ENCODE data around the gene PAPOLG.

Gene PAPOLG

GRCh38 chr2:60843006-60843405 lies 86.9 kb downstream of the PAPOLG start:
- no peak overlapping the region for H3K9ac ChIP-seq
- H3K27ac ChIP-seq: no peak overlapping the region
- no peak overlapping the region for H2AFZ ChIP-seq
- no peaks in the 10 kb centered on the region for H3K9me3 ChIP-seq (ENCODE audit: control insufficient read depth, low read length)
- H3K4me2 ChIP-seq (ENCODE audit: low read length): no peak overlapping the region
- H3K36me3 ChIP-seq (ENCODE audit: control insufficient read depth, insufficient read depth, low read length): no peaks in the 10 kb centered on the region
- H3K79me2 ChIP-seq: no peaks in the 10 kb centered on the region
- H3K4me1 ChIP-seq: peaks cover 6% of the 10 kb centered on the region
- no peaks in the 10 kb centered on the region for H3K27me3 ChIP-seq (ENCODE audit: control insufficient read depth, insufficient read depth, low read length)
- no peak overlapping the region for H3K4me3 ChIP-seq (ENCODE audit: low read depth, low read length)
- TF ChIP-seq CTCF (IDR thresholded peaks at IDR 0.05): no peak

DNA sequence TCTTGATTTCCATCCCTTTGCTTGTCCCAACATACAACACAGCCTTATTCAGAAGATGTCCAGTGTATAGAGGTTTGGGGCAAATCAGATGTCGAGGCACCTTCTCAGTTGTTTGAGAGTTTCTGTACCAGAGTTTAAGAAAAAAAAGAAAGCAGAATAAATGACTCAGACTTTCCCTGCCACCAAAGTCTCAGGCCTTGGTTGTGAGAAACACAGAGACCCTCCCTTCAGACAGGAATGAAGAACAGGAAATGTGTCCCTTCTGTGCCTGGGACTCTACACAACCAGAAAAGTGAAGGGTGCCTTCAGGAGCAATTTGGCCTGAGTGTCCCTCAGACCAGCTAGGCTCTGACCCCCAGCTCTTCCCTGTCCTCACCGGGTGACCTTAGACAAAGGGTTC lies 88.0 kb downstream of the PAPOLG start:
- no peaks in the 10 kb centered on the region for H3K27me3 ChIP-seq (ENCODE audit: control insufficient read depth, insufficient read depth, low read length)
- H3K9ac ChIP-seq: no peak overlapping the region
- no peak for TF ChIP-seq CTCF (IDR thresholded peaks at IDR 0.05)

GRCh38 chr2:60847854-60848253 lies 91.8 kb downstream of the PAPOLG start:
- H3K4me1 ChIP-seq: no peaks in the 10 kb centered on the region
- H3K27ac ChIP-seq: no peak overlapping the region
- no peak overlapping the region for H3K9ac ChIP-seq
- no peak overlapping the region for H3K4me2 ChIP-seq (ENCODE audit: low read length)
- no peak for TF ChIP-seq CTCF (IDR thresholded peaks at IDR 0.05)
- no peaks in the 10 kb centered on the region for H3K27me3 ChIP-seq (ENCODE audit: control insufficient read depth, insufficient read depth, low read length)
- no peaks in the 10 kb centered on the region for H3K36me3 ChIP-seq (ENCODE audit: control insufficient read depth, insufficient read depth, low read length)
- H3K9me3 ChIP-seq (ENCODE audit: control insufficient read depth, low read length): no peaks in the 10 kb centered on the region
- no peaks in the 10 kb centered on the region for H3K79me2 ChIP-seq
- H2AFZ ChIP-seq: no peak overlapping the region
- H3K4me3 ChIP-seq (ENCODE audit: low read depth, low read length): no peak overlapping the region

More for the DNA sequence above, 88.0 kb downstream of the PAPOLG start:
- Histone ChIP-seq H3K4me2 (ENCODE audit: low read length) (no peak overlapping the region), H3K4me3 (ENCODE audit: low read depth, low read length) (no peak overlapping the region), H3K79me2 (no peaks in the 10 kb centered on the region), H3K9me3 (ENCODE audit: control insufficient read depth, low read length) (no peaks in the 10 kb centered on the region), H3K4me1 (peaks cover 6% of the 10 kb centered on the region), H3K36me3 (ENCODE audit: control insufficient read depth, insufficient read depth, low read length) (no peaks in the 10 kb centered on the region), H3K27ac (no peak overlapping the region), H2AFZ (no peak overlapping the region)

Data from parathyroid adenoma (tissue), 2 donors.